Sigmoid colon (tissue), 7 donors: ENCODE data around the gene TMEM204. TPM values are rescaled to one million over a fixed set of nuclear protein-coding genes. Genes with fewer than 3 reads are reported as not detected.

ENCODE experiments used
- DNase-seq: peaks from one replicate; pipeline ENCODE4 v3.0.0-alpha.2; 2019
- H3K27ac ChIP-seq, 4 donors: fragments of 200-600 bp; sonication (generic); one replicate each; pipeline ENCODE4 v1.5.1; 2016 to 2019; ENCODE audit warnings: mild to moderate bottlenecking in 1 of 4
- H3K27me3 ChIP-seq, 3 donors: fragments of 200-600 bp; sonication (generic); one replicate each; pipeline ENCODE4 v1.5.1; 2019; ENCODE audit warnings: mild to moderate bottlenecking in 1 of 3
- H3K36me3 ChIP-seq, 4 donors: fragments of 200-600 bp; sonication (generic); one replicate each; pipeline ENCODE4 v1.5.1; 2016 to 2019
- H3K4me1 ChIP-seq, 4 donors: fragments of 200-600 bp; sonication (generic); one replicate each; pipeline ENCODE4 v1.5.1; 2017 to 2019
- H3K4me3 ChIP-seq, 4 donors: fragments of 200-600 bp; sonication (generic); one replicate each; pipeline ENCODE4 v1.5.1; 2017 to 2019; ENCODE audit warnings: mild to moderate bottlenecking in 2 of 4, moderate library complexity in 1 of 4
- H3K9me3 ChIP-seq, 4 donors: fragments of 200-600 bp in 3 of 4; sonication (generic) in 3 of 4; one replicate each; pipeline versions ENCODE4 v1.5.1 to v1.6.1; 2013 to 2019
- CTCF ChIP-seq, 4 experiments: fragments of 450-650 bp in 3 of 4; fragments of 200-600 bp in 1 of 4; IDR thresholded peaks; one replicate each; pipeline ENCODE4 v1.5.1; 2016 to 2019; ENCODE audit warnings: antibody characterized with exemption in 4 of 4, mild to moderate bottlenecking in 3 of 4, moderate library complexity in 2 of 4
- EP300 ChIP-seq, 4 donors: sonication (generic); formaldehyde crosslinking; IDR thresholded peaks; one replicate each; pipeline ENCODE4 v1.6.1; 2017; ENCODE audit warnings: antibody characterized with exemption in 4 of 4
- POLR2A ChIP-seq, 2 donors: fragments of 450-650 bp; IDR thresholded peaks; one replicate each; pipeline ENCODE4 v1.6.1; 2016; ENCODE audit warnings: antibody characterized with exemption in 2 of 2, mild to moderate bottlenecking in 2 of 2, moderate library complexity in 2 of 2
- POLR2AphosphoS5 ChIP-seq, 4 donors: sonication (generic); formaldehyde crosslinking; IDR thresholded peaks; one replicate each; pipeline ENCODE4 v1.6.1; 2017; ENCODE audit warnings: antibody characterized with exemption in 4 of 4
- whole genome bisulfite sequencing, 2 donors: extraction: QIAGEN DNeasy Blood & Tissue Kit; methylation state at CpG; one replicate each; pipeline ENCODE4 v1.1.7; 2013; 5-methylcytosine and 5-hydroxymethylcytosine counted together
- intact Hi-C: fragments of 100-400 bp; cut with DNase I; formaldehyde crosslinking; loops from one replicate; pipeline ENCODE4 v1.15.1; 2023
- polyA plus RNA-seq, 3 donors: library from polyadenylated mRNA; stranded (reverse); fragments of 200-250 nt; gene quantifications; one replicate each; pipeline ENCODE4 v1.2.3, GENCODE V29; 2013
- total RNA-seq, 4 donors: library from RNA; depleted of rRNA; stranded (reverse); fragments of >200 nt; gene quantifications; one replicate each; pipeline ENCODE4 v1.1.0, GENCODE V29; 2016
- donor health status: healthy with polysubstance abuse.
- donor health status: Bipolar disorder and iron deficiency.
- donor health status: healthy.

Gene TMEM204
- total and polyA plus RNA-seq, 7 donors, result 2.5 to 46.0 (median 38.0) TPM

DNA sequence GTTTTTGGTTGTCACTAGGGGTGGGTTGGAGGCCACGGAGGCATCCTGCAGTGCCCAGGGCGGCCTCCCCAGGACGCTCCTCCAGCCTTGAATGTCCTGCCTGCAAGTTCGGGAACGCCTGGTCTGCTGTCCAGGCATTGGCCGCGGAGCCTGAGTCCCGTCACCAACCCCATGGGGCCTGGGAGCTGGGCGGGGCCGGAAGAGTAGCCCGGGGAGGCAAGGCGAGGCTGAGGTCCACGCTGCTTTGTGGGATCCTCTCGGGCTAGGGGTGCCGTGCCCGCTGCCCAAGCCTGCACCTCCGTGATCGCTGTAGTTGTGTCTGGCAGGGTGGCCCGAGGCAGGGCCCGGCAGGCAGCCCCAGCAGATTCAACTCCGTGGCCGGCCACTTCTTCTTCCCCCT is 27.6 kb upstream of the TMEM204 start:
- 93 to 95% methylated on average over 22 of the region's 22 CpGs for WGBS, 2 donors
- intact Hi-C loops, result no loop called here
- peaks cover 23 to 68% (median 30%) of the 10 kb centered on the region in 4 donors for H3K36me3 ChIP-seq

GRCh38 chr16:1506494-1507213 is 26.8 kb upstream of the TMEM204 start:
- Histone ChIP-seq H3K4me3 (no peak overlapping the region), H3K27me3 (no peaks in the 10 kb centered on the region), H3K4me1 (peaks cover 0 to 7% (median 0%) of the 10 kb centered on the region in 4 donors), H3K9me3 (no peaks in the 10 kb centered on the region), H3K36me3 (peaks cover 16 to 65% (median 23%) of the 10 kb centered on the region in 4 donors), H3K27ac (no peak overlapping the region)
- whole genome bisulfite sequencing, 2 donors, result 91 to 93% methylated on average over 37 of the region's 37 CpGs
- TF ChIP-seq POLR2A (IDR thresholded peaks at IDR 0.05), result no peak
- TF ChIP-seq POLR2AphosphoS5 (IDR thresholded peaks at IDR 0.05), result no peak
- no peak for TF ChIP-seq EP300 (IDR thresholded peaks at IDR 0.05)
- no peak for TF ChIP-seq CTCF (IDR thresholded peaks at IDR 0.05)
- intact Hi-C loops, result no loop called here
- no peak for DNase-seq

More for the DNA sequence above, 27.6 kb upstream of the TMEM204 start:
- Histone ChIP-seq H3K4me3 (no peak overlapping the region), H3K27me3 (no peaks in the 10 kb centered on the region), H3K4me1 (peaks cover 0 to 7% (median 0%) of the 10 kb centered on the region in 4 donors), H3K27ac (no peak overlapping the region), H3K9me3 (no peaks in the 10 kb centered on the region)
- no peak for TF ChIP-seq POLR2A (IDR thresholded peaks at IDR 0.05)
- TF ChIP-seq POLR2AphosphoS5 (IDR thresholded peaks at IDR 0.05), result no peak
- TF ChIP-seq EP300 (IDR thresholded peaks at IDR 0.05), result no peak
- no peak for TF ChIP-seq CTCF (IDR thresholded peaks at IDR 0.05)
- no peak for DNase-seq

GRCh38 chr16:1508494-1509187 is 24.8 kb upstream of the TMEM204 start:
- no peaks in the 10 kb centered on the region for H3K27me3 ChIP-seq
- DNase-seq, result no peak
- WGBS, 2 donors, result 73 to 86% methylated on average over 24 of the region's 24 CpGs
- peaks cover 0 to 7% (median 0%) of the 10 kb centered on the region in 4 donors for H3K4me1 ChIP-seq
- TF ChIP-seq POLR2A (IDR thresholded peaks at IDR 0.05) (no peak), EP300 (IDR thresholded peaks at IDR 0.05) (no peak), CTCF (IDR thresholded peaks at IDR 0.05) (no peak), POLR2AphosphoS5 (IDR thresholded peaks at IDR 0.05) (no peak)
- H3K4me3 ChIP-seq, result no peak overlapping the region
- H3K36me3 ChIP-seq, result peaks cover 0 to 50% (median 4%) of the 10 kb centered on the region in 4 donors
- H3K9me3 ChIP-seq, result no peaks in the 10 kb centered on the region
- intact Hi-C loops, result no loop called here
- peak overlapping the region in 2 of 4 donors; percentile 52 to 68 for H3K27ac ChIP-seq

GRCh38 chr16:1509307-1510221 is 23.9 kb upstream of the TMEM204 start:
- 85 to 91% methylated on average over 44 of the region's 44 CpGs for WGBS, 2 donors
- Histone ChIP-seq H3K9me3 (no peaks in the 10 kb centered on the region), H3K4me3 (no peak overlapping the region), H3K27me3 (no peaks in the 10 kb centered on the region), H3K27ac (peak overlapping the region; percentile 23 to 68 (median 50)), H3K36me3 (peaks cover 0 to 54% (median 4%) of the 10 kb centered on the region in 4 donors), H3K4me1 (peaks cover 0 to 7% (median 0%) of the 10 kb centered on the region in 4 donors)
- intact Hi-C loops, result no loop called here
- DNase-seq, result no peak
- no peak for TF ChIP-seq POLR2A (IDR thresholded peaks at IDR 0.05)
- peak in 1 of 4 donors; percentile 16 for TF ChIP-seq POLR2AphosphoS5 (IDR thresholded peaks at IDR 0.05)
